H9 (cell line): Measurements from ENCODE around the gene PARVB. TPM values are rescaled to one million over a fixed set of nuclear protein-coding genes. Genes with fewer than 3 reads are reported as not detected.

Experiments
- DNase-seq: peaks from one replicate; pipeline ENCODE4 v3.0.0-alpha.2; 2017
- H2AFZ ChIP-seq: one replicate; pipeline ENCODE4 v1.6.1; 2013; ENCODE audit warnings: mild to moderate bottlenecking, low read length, control low read depth, moderate library complexity
- H2AK5ac ChIP-seq: 2 replicates; pipeline ENCODE4 v1.6.1; 2013; ENCODE audit warnings: low read length, control low read depth, mixed read lengths; ENCODE audit not compliant: insufficient read length
- H2BK120ac ChIP-seq: one replicate; pipeline ENCODE4 v1.6.1; 2013; ENCODE audit warnings: low read depth, mild to moderate bottlenecking, low read length, control low read depth, inconsistent platforms; ENCODE audit not compliant: poor library complexity, severe bottlenecking
- H2BK12ac ChIP-seq: 2 replicates; pipeline ENCODE4 v1.6.1; 2013; ENCODE audit warnings: low read length, control low read depth, mixed read lengths, low read depth; ENCODE audit not compliant: insufficient read length
- H2BK15ac ChIP-seq: 2 replicates; pipeline ENCODE4 v1.6.1; 2013; ENCODE audit warnings: low read depth, low read length, control low read depth
- H2BK20ac ChIP-seq: one replicate; pipeline ENCODE4 v1.6.1; 2013; ENCODE audit warnings: low read depth, mild to moderate bottlenecking, low read length, control low read depth, inconsistent platforms; ENCODE audit not compliant: poor library complexity, severe bottlenecking
- H2BK5ac ChIP-seq: 2 replicates; pipeline ENCODE4 v1.6.1; 2013; ENCODE audit warnings: low read length, control low read depth, mixed read lengths; ENCODE audit not compliant: insufficient read length
- H3K14ac ChIP-seq: 2 replicates; pipeline ENCODE4 v1.6.1; 2013; ENCODE audit warnings: low read length, control low read depth; ENCODE audit not compliant: insufficient read depth
- H3K18ac ChIP-seq: 2 replicates; pipeline ENCODE4 v1.6.1; 2013; ENCODE audit warnings: low read depth, mild to moderate bottlenecking, mixed read lengths, low read length, control low read depth; ENCODE audit not compliant: insufficient read length
- H3K23ac ChIP-seq: 2 replicates; pipeline ENCODE4 v1.6.1; 2013; ENCODE audit warnings: low read length, control low read depth, mixed read lengths, low read depth; ENCODE audit not compliant: insufficient read length
- H3K23me2 ChIP-seq: 2 replicates; pipeline ENCODE4 v1.6.1; 2013; ENCODE audit warnings: low read depth, mild to moderate bottlenecking, mixed read lengths, low read length, control low read depth; ENCODE audit not compliant: insufficient read length, poor library complexity, severe bottlenecking
- H3K27ac ChIP-seq: 2 replicates; pipeline ENCODE4 v1.5.1; 2013; ENCODE audit warnings: low read length, control low read depth, mixed read lengths, low read depth; ENCODE audit not compliant: insufficient read length
- H3K27me3 ChIP-seq: 2 replicates; pipeline ENCODE4 v1.6.1; 2013; ENCODE audit warnings: low read length, control low read depth, inconsistent platforms; ENCODE audit not compliant: insufficient read depth
- H3K4ac ChIP-seq: 2 replicates; pipeline ENCODE4 v1.6.1; 2013; ENCODE audit warnings: low read depth, mild to moderate bottlenecking, control low read depth, inconsistent platforms, low read length, moderate library complexity
- H3K4me1 ChIP-seq: 2 replicates; pipeline ENCODE4 v1.6.1; 2013; ENCODE audit warnings: low read length, control low read depth, inconsistent platforms; ENCODE audit not compliant: insufficient read depth
- H3K4me2 ChIP-seq: 2 replicates; pipeline ENCODE4 v1.6.1; 2013; ENCODE audit warnings: low read length, control low read depth, mixed read lengths; ENCODE audit not compliant: insufficient read length, insufficient read depth
- H3K56ac ChIP-seq: 2 replicates; pipeline ENCODE4 v1.6.1; 2013; ENCODE audit warnings: low read depth, mild to moderate bottlenecking, mixed read lengths, low read length, control low read depth; ENCODE audit not compliant: insufficient read length
- H3K79me1 ChIP-seq: 2 replicates; pipeline ENCODE4 v1.6.1; 2013; ENCODE audit warnings: low read depth, mild to moderate bottlenecking, moderate library complexity, low read length, control low read depth, inconsistent platforms; ENCODE audit not compliant: insufficient read depth, poor library complexity, severe bottlenecking
- H3K79me2 ChIP-seq: 2 replicates; pipeline ENCODE4 v1.6.1; 2013; ENCODE audit warnings: low read length, control low read depth, inconsistent platforms; ENCODE audit not compliant: insufficient read depth
- H3K9ac ChIP-seq: 2 replicates; pipeline ENCODE4 v1.6.1; 2013; ENCODE audit warnings: low read length, control low read depth, mixed read lengths; ENCODE audit not compliant: insufficient read length; ENCODE audit errors: extremely low read depth
- H3K9me3 ChIP-seq: one replicate; pipeline ENCODE4 v1.6.1; 2013; ENCODE audit warnings: low read depth, low read length, inconsistent platforms; ENCODE audit not compliant: control insufficient read depth
- H3T11ph ChIP-seq: one replicate; pipeline ENCODE4 v1.6.1; 2013; ENCODE audit warnings: mild to moderate bottlenecking, low read length, control low read depth, inconsistent platforms
- H4K20me1 ChIP-seq: one replicate; pipeline ENCODE4 v1.6.1; 2013; ENCODE audit not compliant: control insufficient read depth, insufficient read length, insufficient read depth
- H4K5ac ChIP-seq: 2 replicates; pipeline ENCODE4 v1.6.1; 2013; ENCODE audit warnings: low read depth, mild to moderate bottlenecking, mixed read lengths, low read length, control low read depth; ENCODE audit not compliant: insufficient read length
- H4K8ac ChIP-seq: replicated peaks from 2 replicates; pipeline ENCODE4 v1.6.1; 2013; ENCODE audit warnings: low read length, control low read depth, mixed read lengths, low read depth; ENCODE audit not compliant: insufficient read length
- H4K91ac ChIP-seq: 2 replicates; pipeline ENCODE4 v1.6.1; 2013; ENCODE audit warnings: low read depth, mild to moderate bottlenecking, moderate library complexity, mixed read lengths, low read length, control low read depth; ENCODE audit not compliant: insufficient read length
- H3K27ac Mint-ChIP-seq, 3 experiments: 2 replicates in 2 of 3; 3 replicates in 1 of 3; pipeline ENCODE4 v1.8.0; 2020 to 2021; ENCODE audit warnings: mixed read lengths in 3 of 3, mild to moderate bottlenecking in 1 of 3, moderate library complexity in 1 of 3
- H3K27me3 Mint-ChIP-seq: 2 replicates; pipeline ENCODE4 v1.8.0; 2021; ENCODE audit warnings: low read depth, mild to moderate bottlenecking, moderate library complexity, mixed read lengths
- H3K36me3 Mint-ChIP-seq, 3 experiments: 2 replicates in 2 of 3; 3 replicates in 1 of 3; pipeline ENCODE4 v1.8.0; 2020 to 2021; ENCODE audit warnings: low read depth in 3 of 3, mixed read lengths in 3 of 3; ENCODE audit not compliant: insufficient read depth in 1 of 3
- H3K4me1 Mint-ChIP-seq, 2 experiments: 2 replicates each; pipeline ENCODE4 v1.8.0; 2020; ENCODE audit warnings: mixed read lengths in 2 of 2
- H3K4me3 Mint-ChIP-seq, 2 experiments: 2 replicates in 1 of 2; 3 replicates in 1 of 2; pipeline ENCODE4 v1.8.0; 2020 to 2021; ENCODE audit warnings: mild to moderate bottlenecking in 2 of 2, mixed read lengths in 2 of 2, moderate library complexity in 1 of 2
- H3K9me3 Mint-ChIP-seq, 2 experiments: 2 replicates in 1 of 2; 3 replicates in 1 of 2; pipeline ENCODE4 v1.8.0; 2020; ENCODE audit warnings: mild to moderate bottlenecking in 2 of 2, mixed read lengths in 2 of 2, moderate library complexity in 1 of 2
- CTCF ChIP-seq: fragments of 200-600 bp; sonication (generic); conservative IDR thresholded peaks from 3 replicates; pipeline ENCODE4 v1.8.0; 2021; ENCODE audit warnings: antibody characterized with exemption, mild to moderate bottlenecking
- WGBS: extraction: QIAGEN DNeasy Blood & Tissue Kit; methylation state at CpG from one replicate; pipeline ENCODE4 v1.1.7; 2013; ENCODE audit warnings: missing lambda C conversion rate, low lambda C conversion rate, mixed read lengths; ENCODE audit not compliant: insufficient read length; ENCODE audit errors: extremely low coverage; 5-methylcytosine and 5-hydroxymethylcytosine counted together
- total RNA-seq: library from RNA; stranded (reverse); gene quantifications from 2 replicates; pipeline ENCODE4 v1.2.1, GENCODE V29; 2021

Gene PARVB
- total RNA-seq, 1 experiment from 2014 or later = 15.6 TPM

GRCh38 chr22:44091751-44092150, 67.6 kb downstream of the PARVB start:
- Mint-ChIP-seq H3K9me3 (no peaks in the 10 kb centered on the region), H3K27ac (no peak overlapping the region), H3K4me3 (no peak overlapping the region), H3K4me1 (peaks cover 12 to 17% of the 10 kb centered on the region in 2 experiments), H3K27me3 (no peaks in the 10 kb centered on the region; the same call in 1 of the 2 replicates), H3K36me3 (peaks cover 0 to 2% (median 0%) of the 10 kb centered on the region in 3 experiments; a peak in 1 of 7 replicates)
- H2BK20ac ChIP-seq = no peak overlapping the region
- H3K79me2 ChIP-seq = no peaks in the 10 kb centered on the region
- no peak overlapping the region for H3K23ac ChIP-seq
- no peak overlapping the region for H3K9ac ChIP-seq
- H3K27me3 ChIP-seq = no peaks in the 10 kb centered on the region
- no peak for TF ChIP-seq CTCF
- no peak overlapping the region for H3K14ac ChIP-seq
- no peak overlapping the region for H2BK120ac ChIP-seq
- no peaks in the 10 kb centered on the region for H3K79me1 ChIP-seq
- H2BK12ac ChIP-seq = no peak overlapping the region
- H4K91ac ChIP-seq = no peak overlapping the region
- H3K4ac ChIP-seq = no peak overlapping the region
- no peak overlapping the region for H3K56ac ChIP-seq
- no peak overlapping the region for H4K8ac ChIP-seq
- no peak overlapping the region for H2BK5ac ChIP-seq
- no peak overlapping the region for H3K4me2 ChIP-seq
- H3K23me2 ChIP-seq = no peaks in the 10 kb centered on the region
- H3T11ph ChIP-seq = no peak overlapping the region
- no peak overlapping the region for H2AFZ ChIP-seq
- no peaks in the 10 kb centered on the region for H4K20me1 ChIP-seq
- no peak for DNase-seq
- H2AK5ac ChIP-seq = no peak overlapping the region
- no CpG with 5 or more reads among the region's 10 CpGs for WGBS
- no peak overlapping the region for H2BK15ac ChIP-seq
- H4K5ac ChIP-seq = no peak overlapping the region
- H3K27ac ChIP-seq = no peak overlapping the region
- no peak overlapping the region for H3K18ac ChIP-seq
- no peaks in the 10 kb centered on the region for H3K4me1 ChIP-seq
- no peaks in the 10 kb centered on the region for H3K9me3 ChIP-seq
